ENCODE measurements around the gene EIF3A.
A peak's percentile ranks its signal among the peaks of the same experiment; 100 is the strongest.

Gene EIF3A

DNA sequence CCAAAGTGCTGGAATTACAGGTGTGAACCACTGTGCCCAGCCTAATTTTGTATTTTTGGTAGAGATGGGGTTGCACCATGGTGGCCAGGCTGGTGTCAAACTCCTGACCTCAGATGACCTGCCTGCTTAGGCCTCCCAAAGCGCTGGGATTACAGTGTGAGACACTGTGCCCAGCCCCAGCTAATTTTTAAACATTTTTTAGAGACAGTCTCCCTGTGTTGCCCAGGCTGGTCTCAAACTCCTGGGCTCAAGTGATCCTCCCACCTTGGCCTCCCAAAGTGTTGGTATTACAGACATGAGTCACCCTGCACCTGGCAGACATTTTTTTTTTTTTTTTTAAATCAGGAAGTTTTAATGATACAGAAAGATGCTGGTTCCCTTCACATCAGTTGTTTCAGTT lies 38.8 kb upstream of the EIF3A start:
- Histone ChIP-seq H3K36me3 (peaks cover 91% of the 10 kb centered on the region), H3K27ac (peak overlapping the region; percentile 15), H3K4me3 (ENCODE audit: low read depth in 1 of 2, low read length in 1 of 2) (no peak overlapping the region), H3K27me3 (no peaks in the 10 kb centered on the region), H3K9me3 (no peaks in the 10 kb centered on the region), H3K4me1 (ENCODE audit: control insufficient read depth in 1 of 2, insufficient read depth in 1 of 2, low read depth in 1 of 2, low read length in 1 of 2) (peaks cover 10 to 14% of the 10 kb centered on the region in 2 experiments)
- TF ChIP-seq, protein P1, sequence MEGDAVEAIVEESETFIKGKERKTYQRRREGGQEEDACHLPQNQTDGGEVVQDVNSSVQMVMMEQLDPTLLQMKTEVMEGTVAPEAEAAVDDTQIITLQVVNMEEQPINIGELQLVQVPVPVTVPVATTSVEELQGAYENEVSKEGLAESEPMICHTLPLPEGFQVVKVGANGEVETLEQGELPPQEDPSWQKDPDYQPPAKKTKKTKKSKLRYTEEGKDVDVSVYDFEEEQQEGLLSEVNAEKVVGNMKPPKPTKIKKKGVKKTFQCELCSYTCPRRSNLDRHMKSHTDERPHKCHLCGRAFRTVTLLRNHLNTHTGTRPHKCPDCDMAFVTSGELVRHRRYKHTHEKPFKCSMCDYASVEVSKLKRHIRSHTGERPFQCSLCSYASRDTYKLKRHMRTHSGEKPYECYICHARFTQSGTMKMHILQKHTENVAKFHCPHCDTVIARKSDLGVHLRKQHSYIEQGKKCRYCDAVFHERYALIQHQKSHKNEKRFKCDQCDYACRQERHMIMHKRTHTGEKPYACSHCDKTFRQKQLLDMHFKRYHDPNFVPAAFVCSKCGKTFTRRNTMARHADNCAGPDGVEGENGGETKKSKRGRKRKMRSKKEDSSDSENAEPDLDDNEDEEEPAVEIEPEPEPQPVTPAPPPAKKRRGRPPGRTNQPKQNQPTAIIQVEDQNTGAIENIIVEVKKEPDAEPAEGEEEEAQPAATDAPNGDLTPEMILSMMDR (IDR thresholded peaks at IDR 0.05): no peak

- TF ChIP-seq, protein P1 (IDR thresholded peaks at IDR 0.05): no peak
- H3K4me1 ChIP-seq (ENCODE audit: control insufficient read depth in 1 of 2, insufficient read depth in 1 of 2, low read depth in 1 of 2, low read length in 1 of 2): peaks cover 22 to 25% of the 10 kb centered on the region in 2 experiments
- peaks cover 91% of the 10 kb centered on the region for H3K36me3 ChIP-seq
- H3K27me3 ChIP-seq: no peaks in the 10 kb centered on the region
- H3K4me3 ChIP-seq (ENCODE audit: low read depth in 1 of 2, low read length in 1 of 2): no peak overlapping the region
- H3K9me3 ChIP-seq: no peaks in the 10 kb centered on the region
- H3K27ac ChIP-seq: no peak overlapping the region
Measured at GRCh38 chr10:119118231-119118630, 37.6 kb upstream of the EIF3A start.

DNA sequence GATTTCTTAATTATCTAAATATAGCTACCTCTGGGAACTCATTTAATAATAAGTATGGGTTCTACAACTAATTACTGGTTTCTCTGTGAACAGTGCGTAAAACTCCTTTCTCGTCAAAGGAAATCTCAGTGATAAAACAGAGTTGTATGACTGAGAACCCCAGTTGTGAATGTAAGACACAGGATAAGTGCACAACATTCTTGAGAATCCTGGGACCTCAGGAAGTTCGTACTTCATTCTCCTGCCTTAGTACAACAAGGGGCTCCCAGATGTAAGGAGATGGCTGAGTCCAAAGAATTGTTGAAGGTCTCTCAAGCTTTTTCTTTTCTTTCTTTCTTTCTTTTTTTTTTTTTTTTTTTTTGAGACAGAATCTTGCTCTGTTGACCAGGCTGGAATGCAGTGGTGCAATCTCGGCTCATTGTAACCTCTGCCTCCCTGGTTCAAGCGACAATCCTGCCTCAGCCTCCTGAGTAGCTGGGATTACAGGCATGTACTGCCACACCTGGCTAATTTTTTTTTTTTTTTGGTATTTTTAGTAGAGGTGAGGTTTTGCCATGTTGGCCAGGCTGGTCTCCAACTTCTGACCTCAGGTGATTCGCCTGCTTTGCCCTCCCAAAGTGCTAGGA lies 35.8 kb upstream of the EIF3A start:
- peak overlapping the region; percentile 27 for H3K27ac ChIP-seq
- peaks cover 90% of the 10 kb centered on the region for H3K36me3 ChIP-seq
- no peaks in the 10 kb centered on the region for H3K27me3 ChIP-seq
- no peak overlapping the region for H3K4me3 ChIP-seq (ENCODE audit: low read depth in 1 of 2, low read length in 1 of 2)
- TF ChIP-seq, protein P1 (IDR thresholded peaks at IDR 0.05): no peak
- no peaks in the 10 kb centered on the region for H3K9me3 ChIP-seq
- H3K4me1 ChIP-seq (ENCODE audit: control insufficient read depth in 1 of 2, insufficient read depth in 1 of 2, low read depth in 1 of 2, low read length in 1 of 2): peaks cover 22 to 27% of the 10 kb centered on the region in 2 experiments

DNA sequence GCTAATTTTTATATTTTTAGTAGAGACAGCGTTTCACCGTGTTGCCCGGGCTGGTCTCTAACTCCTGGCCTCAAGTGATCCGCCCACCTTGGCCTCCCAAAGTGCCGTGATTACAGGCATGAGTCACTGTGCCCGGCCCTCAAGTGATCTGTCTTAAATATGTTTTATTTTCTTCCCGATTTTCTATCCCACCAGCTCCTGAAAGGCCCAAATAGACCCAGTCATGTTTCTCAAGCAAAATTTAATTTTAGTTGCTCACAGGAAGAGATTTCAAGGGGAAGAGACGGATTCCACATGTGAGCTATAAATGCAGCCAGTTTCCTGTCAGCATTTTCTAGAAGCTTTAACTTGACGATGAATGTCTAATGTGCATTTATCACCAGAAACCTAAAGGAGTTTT lies 35.3 kb upstream of the EIF3A start:
- peaks cover 91% of the 10 kb centered on the region for H3K36me3 ChIP-seq

GRCh38 chr10:119113751-119114732 lies 33.4 kb upstream of the EIF3A start:
- TF ChIP-seq, protein P1 (IDR thresholded peaks at IDR 0.05): no peak
- H3K27me3 ChIP-seq: no peaks in the 10 kb centered on the region
- peaks cover 88% of the 10 kb centered on the region for H3K36me3 ChIP-seq
- H3K4me1 ChIP-seq (ENCODE audit: control insufficient read depth in 1 of 2, insufficient read depth in 1 of 2, low read depth in 1 of 2, low read length in 1 of 2): peaks cover 19 to 29% of the 10 kb centered on the region in 2 experiments
- H3K27ac ChIP-seq: peak overlapping the region; percentile 73
- H3K4me3 ChIP-seq (ENCODE audit: low read depth in 1 of 2, low read length in 1 of 2): no peak overlapping the region
- H3K9me3 ChIP-seq: no peaks in the 10 kb centered on the region

More for the DNA sequence above, 35.3 kb upstream of the EIF3A start:
- TF ChIP-seq, protein P1 (IDR thresholded peaks at IDR 0.05): no peak
- H3K27ac ChIP-seq: peak overlapping the region; percentile 27
- H3K4me1 ChIP-seq (ENCODE audit: control insufficient read depth in 1 of 2, insufficient read depth in 1 of 2, low read depth in 1 of 2, low read length in 1 of 2): peaks cover 22 to 27% of the 10 kb centered on the region in 2 experiments
- H3K9me3 ChIP-seq: no peaks in the 10 kb centered on the region
- no peak overlapping the region for H3K4me3 ChIP-seq (ENCODE audit: low read depth in 1 of 2, low read length in 1 of 2)
- H3K27me3 ChIP-seq: no peaks in the 10 kb centered on the region

Measured in neutrophil (primary cell).